ENCODE data around the gene FBLN7. TPM values are rescaled to one million over a fixed set of nuclear protein-coding genes. Genes with fewer than 3 reads are reported as not detected.

The FBLN7 gene
- polyA plus RNA-seq, 3 donors, result 0.04 TPM; not detected in 2

DNA sequence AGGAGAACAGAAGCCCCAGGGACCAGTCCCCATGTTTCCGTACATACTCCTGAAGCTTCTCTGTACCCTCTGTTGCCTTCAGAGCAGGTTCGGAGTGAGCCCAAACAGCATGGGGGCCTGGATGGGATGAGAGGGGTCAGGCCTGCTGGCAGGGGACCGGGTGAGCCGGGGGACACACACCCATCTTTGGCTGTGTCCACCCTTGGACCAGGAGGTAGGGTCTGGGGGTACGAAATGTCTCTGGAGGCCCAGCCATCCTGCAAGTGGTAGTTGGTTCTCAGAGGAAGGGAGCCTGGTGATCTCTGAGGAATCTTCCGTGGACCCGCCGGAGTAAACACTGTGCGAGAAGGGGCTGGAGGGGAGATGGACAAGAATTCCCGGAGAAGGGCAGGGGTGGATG lies 15.3 kb downstream of the FBLN7 start:
- Histone ChIP-seq H4K20me1 (ENCODE audit: insufficient read depth, low read length) (no peaks in the 10 kb centered on the region), H3K27ac (ENCODE audit: low read depth in 1 of 2, low read length in 2 of 2) (no peak overlapping the region), H3K9me3 (replicated peaks in 1 of 2; ENCODE audit: control insufficient read depth in 1 of 2, insufficient read depth in 1 of 2, low read length in 2 of 2) (no peaks in the 10 kb centered on the region), H3K4me2 (replicated peaks; ENCODE audit: extremely low read depth, low read length, poor library complexity, severe bottlenecking) (no peak overlapping the region), H3K79me2 (ENCODE audit: insufficient read depth, low read length) (no peaks in the 10 kb centered on the region), H3K4me1 (ENCODE audit: control insufficient read depth in 1 of 2, insufficient read depth in 2 of 2, low read length in 2 of 2) (peaks cover 8 to 10% of the 10 kb centered on the region in 2 donors), H3K36me3 (replicated peaks in 1 of 2; ENCODE audit: control insufficient read depth in 1 of 2, insufficient read depth in 2 of 2, low read length in 2 of 2) (no peaks in the 10 kb centered on the region), H3K4me3 (replicated peaks in 1 of 3; ENCODE audit: low read depth in 2 of 3, low read length in 3 of 3) (no peak overlapping the region), H3K27me3 (ENCODE audit: control insufficient read depth in 2 of 2, insufficient read depth in 2 of 2, low read length in 2 of 2) (no peaks in the 10 kb centered on the region), H2AFZ (ENCODE audit: insufficient read depth, low read depth, low read length, poor library complexity, severe bottlenecking) (no peak overlapping the region), H3K9ac (ENCODE audit: insufficient read depth, low read length, poor library complexity, severe bottlenecking) (no peak overlapping the region)
- Mint-ChIP-seq H3K36me3 (no peaks in the 10 kb centered on the region), H3K9me3 (peaks cover 0 to 4% (median 0%) of the 10 kb centered on the region in 7 donors), H3K27me3 (ENCODE audit: low read depth in 3 of 3) (peaks cover 0 to 2% (median 0%) of the 10 kb centered on the region in 3 donors), H3K27ac (no peak overlapping the region), H3K4me3 (no peak overlapping the region), H3K4me1 (peaks cover 15% of the 10 kb centered on the region)
- intact Hi-C loops (cut with micrococcal nuclease), result no loop called here
- 98% methylated on average over 8 of the region's 10 CpGs for WGBS (ENCODE audit: insufficient coverage)
- no peak for TF ChIP-seq CTCF (IDR thresholded peaks at IDR 0.05)
- no peak for DNase-seq

- H3K4me2 ChIP-seq (replicated peaks; ENCODE audit: extremely low read depth, low read length, poor library complexity, severe bottlenecking), result no peak overlapping the region
- no peak overlapping the region for H3K9ac ChIP-seq (ENCODE audit: insufficient read depth, low read length, poor library complexity, severe bottlenecking)
- no peak for TF ChIP-seq CTCF (IDR thresholded peaks at IDR 0.05)
- no peaks in the 10 kb centered on the region for H4K20me1 ChIP-seq (ENCODE audit: insufficient read depth, low read length)
- H2AFZ ChIP-seq (ENCODE audit: insufficient read depth, low read depth, low read length, poor library complexity, severe bottlenecking), result no peak overlapping the region
- H3K9me3 ChIP-seq (replicated peaks in 1 of 2; ENCODE audit: control insufficient read depth in 1 of 2, insufficient read depth in 1 of 2, low read length in 2 of 2), result no peaks in the 10 kb centered on the region
- WGBS (ENCODE audit: insufficient coverage), result 79% methylated on average over 9 of the region's 14 CpGs
- Mint-ChIP-seq H3K4me3 (no peak overlapping the region), H3K4me1 (peaks cover 15% of the 10 kb centered on the region), H3K9me3 (peaks cover 0 to 5% (median 0%) of the 10 kb centered on the region in 7 donors), H3K36me3 (no peaks in the 10 kb centered on the region), H3K27ac (no peak overlapping the region), H3K27me3 (ENCODE audit: low read depth in 3 of 3) (peaks cover 0 to 5% (median 2%) of the 10 kb centered on the region in 3 donors)
- H3K79me2 ChIP-seq (ENCODE audit: insufficient read depth, low read length), result no peaks in the 10 kb centered on the region
- intact Hi-C loops (cut with micrococcal nuclease), result no loop called here
- no peak overlapping the region for H3K4me3 ChIP-seq (replicated peaks in 1 of 3; ENCODE audit: low read depth in 2 of 3, low read length in 3 of 3)
- H3K27me3 ChIP-seq (ENCODE audit: control insufficient read depth in 2 of 2, insufficient read depth in 2 of 2, low read length in 2 of 2), result no peaks in the 10 kb centered on the region
- no peak overlapping the region for H3K27ac ChIP-seq (ENCODE audit: low read depth in 1 of 2, low read length in 2 of 2)
- no peaks in the 10 kb centered on the region for H3K36me3 ChIP-seq (replicated peaks in 1 of 2; ENCODE audit: control insufficient read depth in 1 of 2, insufficient read depth in 2 of 2, low read length in 2 of 2)
- DNase-seq, result no peak
- peaks cover 8 to 10% of the 10 kb centered on the region in 2 donors for H3K4me1 ChIP-seq (ENCODE audit: control insufficient read depth in 1 of 2, insufficient read depth in 2 of 2, low read length in 2 of 2)
These were observed 16.3 kb downstream of the FBLN7 start for GRCh38 chr2:112154246-112155117.

Data from CD14-positive monocyte (primary cell).